Measurements from ENCODE around the gene TNFRSF14.

Gene TNFRSF14

DNA sequence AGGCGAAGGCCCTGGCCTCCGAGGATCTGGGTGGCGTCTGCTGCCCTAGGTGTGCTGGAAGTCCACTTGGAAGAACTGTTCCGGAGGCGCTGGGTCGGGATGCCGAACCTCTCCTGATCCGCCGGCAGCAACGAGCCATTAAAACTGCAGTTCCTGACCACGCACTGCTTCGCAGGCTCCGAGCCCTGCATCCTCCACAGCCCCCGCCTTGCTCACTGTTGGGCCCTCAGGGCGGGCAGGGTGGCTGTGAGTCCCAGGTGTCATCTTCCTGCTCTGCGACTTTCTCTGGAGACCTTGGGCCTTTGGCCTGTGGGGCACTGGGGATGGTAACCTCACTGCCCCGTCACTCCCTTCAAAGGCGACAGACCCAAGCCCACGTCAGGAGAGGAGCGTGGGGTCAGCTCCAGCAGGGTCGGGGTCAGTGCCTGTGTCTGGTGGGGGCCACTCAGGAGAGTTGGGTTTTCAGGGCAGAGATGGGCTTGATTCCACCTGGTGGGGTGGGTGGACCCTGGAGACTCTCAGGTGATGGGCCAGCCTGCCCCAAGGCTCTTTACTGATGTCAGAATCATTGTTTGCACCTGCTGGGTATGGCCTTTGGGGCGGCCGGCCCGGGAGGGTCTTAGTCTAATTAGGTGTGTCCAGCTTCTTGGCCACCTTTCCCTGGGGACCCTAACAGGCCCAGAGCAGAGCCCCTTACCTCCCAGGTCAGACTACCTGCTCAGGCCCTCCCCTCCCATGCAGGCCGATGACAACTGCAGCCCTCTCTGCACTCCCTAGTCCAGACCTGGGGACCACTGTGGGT, 33.5 kb downstream of the TNFRSF14 start:
- DNase-seq = no peak

DNA sequence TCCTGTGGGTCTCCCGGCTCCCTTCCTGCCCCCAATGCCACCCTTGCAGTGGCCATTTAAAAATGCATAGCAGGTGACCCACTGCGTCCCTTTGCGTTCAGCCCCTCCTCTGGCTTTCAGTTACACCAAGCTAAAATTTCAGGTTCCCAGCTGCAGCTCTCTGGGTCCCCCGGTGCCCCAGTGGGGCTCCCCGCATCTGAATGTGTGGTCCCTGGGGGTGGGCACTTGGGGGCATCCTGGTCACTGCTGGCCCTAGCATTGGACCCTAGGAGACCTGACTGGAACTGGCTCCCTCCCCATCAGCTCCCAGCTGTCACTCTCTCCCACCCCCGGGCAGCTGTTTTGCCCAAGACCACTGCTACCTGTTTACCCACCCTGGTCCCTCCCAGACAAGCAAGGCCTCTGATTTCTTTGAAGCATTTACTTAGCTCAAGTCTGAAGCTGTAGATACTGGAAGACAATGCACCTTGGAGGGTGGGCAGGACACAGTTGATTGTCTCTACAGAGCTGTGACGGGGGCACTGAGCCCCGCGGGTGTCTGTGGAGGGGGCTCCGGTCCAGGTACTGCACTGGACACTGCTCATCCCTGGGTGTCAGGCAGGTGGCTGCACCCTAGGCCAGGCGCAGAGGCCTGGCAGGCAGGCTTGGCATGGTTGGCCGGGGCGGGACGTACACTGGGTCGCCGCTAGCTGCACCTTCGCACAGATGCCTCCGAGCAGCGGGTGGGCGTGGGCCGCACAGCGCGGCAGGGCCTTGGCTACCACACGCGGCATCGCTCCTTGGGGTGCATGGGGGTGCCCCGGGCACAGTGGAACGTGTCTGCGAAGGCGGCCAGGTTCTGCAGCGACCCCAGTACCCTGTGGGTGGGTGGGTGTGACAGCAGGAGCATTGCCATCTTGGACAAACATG, 34.3 kb downstream of the TNFRSF14 start:
- DNase-seq = no peak

DNA sequence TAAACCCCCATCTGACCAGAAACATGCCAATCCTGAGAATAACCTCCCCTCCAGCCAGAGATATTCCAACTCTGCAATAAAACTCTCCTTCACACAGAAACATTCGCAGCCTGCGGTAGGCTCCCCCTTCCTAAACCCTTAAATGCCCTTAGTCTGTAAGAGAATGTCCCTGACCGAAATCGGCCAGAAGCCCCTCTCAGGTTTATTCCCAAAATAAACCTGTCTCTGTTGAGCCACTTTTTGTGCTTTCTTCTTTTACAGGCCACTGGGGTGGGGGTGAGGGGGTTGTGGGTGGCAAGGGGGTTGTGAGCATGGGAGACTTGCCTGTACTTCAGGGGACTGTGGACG, 35.0 kb downstream of the TNFRSF14 start:
- no peak for DNase-seq

DNA sequence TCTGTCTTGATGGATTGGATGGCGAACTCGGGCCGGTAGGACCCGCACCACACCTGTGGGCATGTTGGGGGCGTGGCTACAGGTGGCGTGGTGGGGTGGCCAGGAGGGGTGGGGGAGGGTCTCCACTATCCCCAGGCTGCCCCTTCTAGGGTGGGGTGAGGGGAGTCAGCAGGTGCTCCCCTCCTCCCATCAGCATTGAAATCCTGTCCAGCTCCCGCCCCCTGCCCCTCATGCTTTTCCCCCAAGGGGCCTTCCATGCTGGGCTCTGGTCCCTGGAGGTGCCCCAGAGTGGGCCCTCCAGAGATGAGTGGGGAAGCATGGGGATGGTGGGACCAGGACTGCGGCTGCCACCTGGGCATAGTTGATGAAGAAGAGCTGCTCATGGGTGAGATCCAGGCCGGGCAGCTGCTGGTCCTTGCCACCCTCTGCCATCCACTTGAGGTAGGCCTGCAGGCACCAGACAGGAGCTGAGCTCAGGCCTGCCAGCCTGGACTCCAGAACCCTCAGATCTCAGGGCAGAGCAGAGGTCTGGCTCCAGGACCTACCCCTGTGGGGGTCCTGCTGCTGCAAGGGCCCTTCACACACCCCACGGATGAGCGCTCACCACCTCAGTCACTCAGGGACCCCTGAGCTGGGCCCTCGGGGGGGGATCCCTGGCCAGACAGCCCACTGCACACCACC, 35.5 kb downstream of the TNFRSF14 start:
- DNase-seq = no peak

DNA sequence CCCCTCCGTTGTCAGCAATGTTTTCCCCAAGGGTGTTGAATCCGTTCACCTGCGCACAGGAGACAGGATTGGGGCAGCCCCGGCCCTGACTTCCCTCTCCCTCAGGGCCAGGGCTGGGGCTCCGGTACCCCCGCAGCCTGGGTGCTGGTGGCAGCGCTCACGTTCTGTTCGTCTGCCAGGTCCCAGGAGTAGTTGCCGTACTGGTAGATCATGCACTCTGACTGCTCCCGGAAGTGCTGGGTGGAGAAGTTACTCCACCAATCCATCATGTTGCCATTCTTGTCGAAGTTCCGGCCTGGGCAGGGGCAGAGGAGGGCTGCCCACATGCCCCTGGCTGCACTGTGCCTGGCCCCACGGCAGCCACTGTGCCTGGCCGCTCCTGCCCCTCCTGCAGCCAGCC, 36.5 kb downstream of the TNFRSF14 start:
- DNase-seq = no peak

DNA sequence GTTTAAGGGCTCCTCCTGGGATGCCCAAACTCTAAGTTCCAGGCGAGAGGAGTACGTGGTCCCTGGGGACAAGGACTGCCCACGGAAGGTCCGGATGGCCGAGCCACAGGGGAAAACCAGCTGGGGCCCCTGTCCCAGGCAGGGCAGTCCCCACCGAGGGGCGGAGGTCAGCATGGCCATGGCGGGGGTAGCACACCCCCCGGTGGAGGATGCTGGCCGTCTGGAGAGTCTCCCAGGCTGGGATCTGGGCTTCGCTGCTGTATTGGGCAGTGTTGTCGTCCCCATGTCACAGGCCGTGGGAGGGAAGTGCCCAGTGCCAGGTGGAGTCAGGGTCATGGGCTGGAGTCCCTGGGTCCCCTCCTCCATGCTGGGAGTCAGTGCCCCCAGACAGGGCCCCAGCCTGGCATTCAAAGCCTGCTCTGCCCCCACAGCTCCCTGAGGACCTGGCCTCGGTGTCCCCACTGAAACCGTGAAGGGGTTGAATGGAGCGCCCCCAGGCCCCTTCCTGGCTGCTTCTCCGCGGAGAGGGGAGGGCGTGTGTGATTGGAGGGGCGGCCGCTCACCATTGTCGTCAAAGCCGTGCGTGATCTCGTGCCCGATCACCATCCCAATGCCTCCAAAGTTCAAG, 37.2 kb downstream of the TNFRSF14 start:
- DNase-seq = no peak

DNA sequence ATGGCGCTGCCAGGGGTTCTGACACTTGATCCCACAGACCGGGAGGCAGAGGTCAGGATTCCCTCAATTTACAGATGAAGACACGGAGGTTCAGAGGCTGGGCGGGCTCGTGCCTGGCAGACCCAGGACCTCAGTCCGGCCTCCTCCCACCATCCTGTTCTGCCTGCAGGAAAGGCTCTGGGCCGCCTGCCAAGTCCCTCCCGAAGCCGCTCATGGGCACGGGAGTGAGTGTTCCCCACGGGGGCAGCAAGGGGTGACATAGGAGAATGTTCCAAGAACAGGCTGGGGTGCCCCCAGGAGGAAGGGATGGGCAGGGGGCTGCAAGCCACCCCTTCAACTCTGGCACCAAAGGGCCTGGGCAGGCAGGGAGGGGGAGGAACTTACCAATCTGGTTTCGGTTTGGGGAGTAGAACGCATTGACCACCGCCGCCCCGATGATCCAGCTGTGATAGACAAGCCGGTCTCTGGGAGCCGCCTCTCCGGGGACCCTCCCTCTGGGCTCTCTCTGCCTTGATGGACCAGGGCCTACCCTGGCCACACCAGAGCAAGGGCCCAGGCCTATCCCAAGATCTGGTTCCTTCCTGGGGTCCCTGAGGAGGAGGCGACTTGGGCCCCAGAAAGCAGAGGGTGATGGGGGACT, 38.0 kb downstream of the TNFRSF14 start:
- DNase-seq = no peak

DNA sequence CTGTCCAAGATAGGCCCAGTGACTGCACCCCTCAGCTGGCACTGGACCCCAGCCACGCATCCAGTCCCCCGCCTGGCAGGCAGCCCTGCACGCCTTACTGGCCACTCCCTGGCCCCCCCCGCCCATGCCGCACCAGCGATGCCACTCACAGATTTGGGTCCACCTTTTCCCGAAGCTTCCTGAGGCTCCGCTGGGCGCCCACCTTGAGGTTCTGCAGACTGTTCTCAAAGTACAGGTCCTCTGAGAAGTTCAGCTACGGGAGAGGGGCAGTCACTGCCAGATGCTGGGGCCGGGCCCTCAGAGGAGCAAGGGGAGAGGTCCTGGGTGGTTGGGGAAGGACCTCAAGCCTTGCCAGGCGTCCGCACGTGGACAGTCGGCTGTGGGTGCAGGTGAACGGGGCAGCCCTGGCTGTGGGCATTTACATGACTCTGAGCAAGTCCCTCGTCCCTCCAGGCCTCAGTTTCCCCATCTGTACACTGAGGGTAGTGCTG, 38.5 kb downstream of the TNFRSF14 start:
- DNase-seq = no peak

DNA sequence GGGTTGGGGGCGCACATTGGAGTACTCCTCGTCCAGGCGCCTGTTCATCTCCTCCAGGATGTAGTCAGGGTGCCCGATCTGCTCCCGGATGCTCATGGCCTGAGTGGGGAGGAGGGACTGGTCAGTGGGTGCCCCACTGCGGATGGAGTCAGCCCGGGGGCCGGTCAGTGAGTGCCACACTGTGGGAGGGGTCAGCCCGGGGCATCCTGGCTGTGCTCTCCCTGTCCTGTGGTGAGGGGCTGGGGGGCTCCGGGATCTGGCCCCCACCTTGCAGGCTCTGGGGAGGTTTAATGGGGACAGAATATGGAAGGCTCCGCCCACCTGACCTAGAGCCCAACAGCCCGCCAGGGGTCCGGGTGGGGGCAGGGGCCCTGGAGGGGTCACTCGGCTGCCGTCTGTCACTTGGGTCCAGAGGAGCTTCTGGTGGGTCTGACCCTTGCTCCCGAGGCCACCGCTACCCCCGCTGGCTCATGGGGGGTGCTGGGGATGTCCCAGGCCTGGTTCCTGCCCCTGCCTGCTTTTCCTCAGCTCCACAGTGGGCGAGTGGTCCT, 39.2 kb downstream of the TNFRSF14 start:
- no peak for DNase-seq

DNA sequence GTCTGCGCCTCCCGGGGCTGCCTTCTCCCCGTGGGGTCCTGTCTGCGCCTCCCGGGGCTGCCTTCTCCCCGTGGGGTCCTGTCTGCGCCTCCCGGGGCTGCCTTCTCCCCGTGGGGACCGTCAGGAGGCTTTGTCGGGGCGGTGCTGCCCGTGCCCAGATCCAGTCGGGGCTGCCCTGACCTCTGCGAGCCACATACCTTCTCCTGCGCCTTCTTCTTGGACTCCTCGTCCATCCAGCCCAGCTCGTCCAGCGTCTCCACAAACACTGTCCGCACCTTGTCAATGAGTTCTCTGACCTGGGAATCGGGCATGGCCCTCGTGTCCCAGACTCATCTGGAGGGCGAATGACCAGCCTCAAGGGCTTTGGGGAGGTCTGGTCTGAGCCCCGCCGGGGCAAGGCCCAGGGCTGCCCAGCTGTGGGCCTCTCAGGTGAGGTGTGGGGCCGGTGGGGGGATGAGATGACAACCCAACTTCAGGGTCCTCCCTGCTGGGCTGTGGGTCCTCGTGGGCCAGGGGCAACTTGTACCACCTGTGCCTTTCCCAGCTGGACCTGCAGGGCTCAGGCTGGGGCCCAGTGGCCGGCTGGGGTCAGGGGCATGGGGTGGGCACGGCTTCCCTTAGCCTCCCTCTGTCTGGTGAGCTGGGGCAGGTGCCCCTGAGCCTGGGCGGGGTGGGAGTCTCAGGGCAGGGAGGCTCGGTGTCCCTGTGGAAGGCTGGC, 39.8 kb downstream of the TNFRSF14 start:
- no peak for DNase-seq

DNA sequence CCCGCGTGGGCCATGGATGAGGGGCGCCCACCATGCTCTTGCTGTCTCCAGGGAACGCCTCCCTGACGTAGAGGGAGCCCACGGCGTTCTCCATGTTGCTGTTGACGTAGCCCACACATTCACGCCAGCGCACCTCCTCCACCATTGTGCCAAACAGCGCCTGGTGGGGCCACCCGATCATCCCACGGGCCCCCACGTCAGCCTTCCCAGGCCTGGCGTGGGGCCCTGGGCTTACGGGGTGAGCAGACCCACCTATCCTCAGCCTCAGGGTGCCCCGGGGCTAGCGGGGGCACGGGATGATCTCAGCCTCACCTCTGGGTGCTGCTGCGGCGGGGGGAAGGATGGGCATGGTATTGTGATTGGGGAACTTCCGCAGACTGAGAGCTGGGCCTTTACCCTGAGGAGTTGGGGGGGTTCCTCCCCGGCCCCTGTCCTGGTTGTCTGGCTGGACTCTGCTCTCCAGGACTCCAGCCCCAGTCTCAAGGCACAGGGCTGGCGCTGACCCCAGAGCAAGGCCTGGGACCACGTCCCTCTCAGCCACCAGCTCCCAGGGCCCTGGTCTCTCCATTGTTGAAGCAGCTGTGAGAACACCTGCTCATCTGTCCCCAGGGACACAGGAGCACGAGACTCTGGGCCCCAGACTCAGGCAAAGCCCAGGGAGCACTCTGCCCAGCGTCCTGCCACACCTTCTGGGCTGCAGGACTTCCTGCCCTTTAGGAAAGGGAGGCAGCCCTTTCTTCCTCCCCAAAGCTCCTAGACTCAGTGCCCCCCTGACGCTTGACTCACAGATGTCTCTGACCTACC, 40.6 kb downstream of the TNFRSF14 start:
- no peak for DNase-seq

DNA sequence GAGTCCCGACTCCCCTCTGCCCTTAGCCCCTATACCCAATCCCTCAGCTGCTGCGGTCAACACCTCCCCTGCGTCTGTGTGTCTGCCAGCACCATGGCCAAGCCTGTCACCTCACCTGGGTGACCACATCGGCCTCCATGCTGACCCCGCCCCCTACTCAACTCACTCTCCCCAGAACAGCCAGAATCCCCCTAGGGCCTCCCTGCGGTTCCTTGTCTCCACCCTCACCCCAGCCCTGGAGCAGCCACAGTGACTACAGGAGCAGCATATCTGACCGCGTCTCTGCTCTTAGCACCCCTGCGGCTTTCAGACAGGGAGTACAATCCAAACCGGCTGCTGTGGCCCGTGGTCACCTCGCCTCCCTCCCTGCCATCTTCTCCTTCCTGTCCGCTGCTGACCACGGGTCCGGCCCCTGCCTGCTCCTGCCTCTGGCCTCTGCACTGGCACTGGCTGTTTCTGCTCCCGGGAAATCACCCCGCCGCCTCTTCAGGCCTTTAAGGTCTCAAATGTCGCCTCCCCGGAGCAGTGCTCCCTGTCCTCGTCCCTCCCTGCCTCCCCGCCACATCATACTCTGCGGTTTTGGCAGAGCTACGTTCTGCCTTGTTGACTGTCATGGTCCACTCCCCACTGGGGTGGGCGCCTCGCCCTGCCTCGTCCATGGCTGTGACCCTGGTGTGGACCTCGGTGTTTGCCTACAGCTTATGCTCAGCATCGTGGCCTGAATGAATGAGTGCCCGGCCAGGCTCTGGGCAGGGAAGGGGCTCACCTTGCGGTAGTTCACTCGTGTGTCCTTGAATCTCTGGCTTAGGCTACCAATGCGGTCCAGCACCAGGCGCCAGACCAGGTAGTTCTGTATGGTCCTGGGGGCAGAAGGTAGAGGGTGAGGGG, 41.5 kb downstream of the TNFRSF14 start:
- DNase-seq = no peak

DNA sequence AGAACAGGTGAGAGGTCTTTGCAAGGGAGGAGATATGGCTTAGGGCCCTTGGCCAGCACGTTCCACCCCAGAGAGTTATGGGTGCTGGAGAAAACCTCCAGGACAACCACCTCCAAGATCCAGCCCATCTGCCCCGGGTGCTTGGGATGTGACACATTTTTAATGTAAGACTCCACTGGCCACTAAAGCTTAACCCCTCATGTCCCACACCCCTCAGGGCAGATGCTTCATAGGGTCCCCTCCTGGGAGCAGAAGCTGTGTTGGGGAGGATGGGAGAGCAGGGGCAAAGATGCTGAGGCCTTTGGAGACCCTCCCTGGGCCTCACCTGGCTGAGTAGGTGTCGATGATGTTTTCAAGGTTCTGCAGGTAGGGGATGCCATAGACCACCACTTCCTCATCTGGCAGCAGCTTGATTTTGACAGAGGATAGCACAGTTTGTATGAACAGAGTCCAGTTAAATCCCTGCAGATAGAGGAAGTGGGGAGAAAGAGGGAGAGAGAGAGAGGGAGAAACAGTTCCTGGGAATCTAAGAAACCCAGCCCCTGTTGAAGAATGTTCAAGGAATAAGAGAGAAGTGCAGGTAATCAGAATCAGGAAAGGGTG, 42.3 kb downstream of the TNFRSF14 start:
- no peak for DNase-seq

DNA sequence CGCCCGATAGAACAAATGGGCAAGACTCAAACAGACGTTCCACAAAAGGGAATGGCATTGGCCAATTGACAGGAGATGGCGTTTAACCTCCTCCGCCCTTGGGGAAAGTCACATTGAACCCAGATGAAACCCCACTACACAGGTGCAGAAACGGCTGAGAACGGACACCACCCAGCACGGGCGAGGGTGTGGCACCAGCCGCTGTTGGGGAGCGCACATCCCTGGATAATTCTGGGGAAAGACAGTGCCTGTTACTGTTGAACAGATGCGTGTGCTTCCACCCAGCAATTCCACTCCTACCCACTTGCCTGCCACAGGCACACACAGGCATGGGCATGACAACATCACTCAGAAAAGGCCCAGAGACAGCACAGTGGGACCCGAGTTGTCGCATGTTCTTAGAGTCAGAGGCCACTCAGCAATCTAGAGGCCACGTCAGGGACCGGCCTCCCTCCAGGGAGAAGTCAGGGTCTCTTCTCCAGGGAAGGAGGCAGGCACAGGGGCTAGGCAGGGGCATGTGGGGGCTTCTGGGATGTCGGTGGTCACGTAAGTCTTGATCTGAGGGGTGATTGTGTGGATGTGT, 45.6 kb downstream of the TNFRSF14 start:
- peak in 1 of 2 experiments; percentile 8 for DNase-seq

DNA sequence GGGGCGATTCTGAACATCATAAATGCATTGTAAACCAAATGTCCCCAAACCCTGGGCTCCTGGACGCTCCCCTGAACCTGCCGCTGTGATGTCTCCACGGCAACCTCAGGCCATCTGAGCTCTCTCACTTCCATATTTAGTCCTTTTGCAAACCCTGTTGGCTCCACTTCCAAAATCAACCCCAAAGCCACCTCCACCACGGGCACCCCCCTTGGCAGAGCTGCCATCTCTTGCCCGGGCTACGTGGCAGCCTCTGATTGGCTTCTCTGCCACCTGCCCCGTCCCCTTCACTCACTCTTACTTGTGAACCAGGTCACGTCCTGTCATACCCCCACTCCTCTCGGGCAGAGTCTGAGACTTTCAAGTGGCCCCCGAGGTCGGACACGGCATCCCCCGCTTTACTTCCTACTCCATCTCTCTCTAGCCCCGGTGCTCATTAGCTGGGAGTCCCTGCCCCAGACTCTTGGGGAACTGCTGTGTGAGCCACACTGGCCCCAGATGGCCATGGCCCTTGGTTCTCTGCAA, 46.2 kb downstream of the TNFRSF14 start:
- DNase-seq = peak; percentile 11 to 13

DNA sequence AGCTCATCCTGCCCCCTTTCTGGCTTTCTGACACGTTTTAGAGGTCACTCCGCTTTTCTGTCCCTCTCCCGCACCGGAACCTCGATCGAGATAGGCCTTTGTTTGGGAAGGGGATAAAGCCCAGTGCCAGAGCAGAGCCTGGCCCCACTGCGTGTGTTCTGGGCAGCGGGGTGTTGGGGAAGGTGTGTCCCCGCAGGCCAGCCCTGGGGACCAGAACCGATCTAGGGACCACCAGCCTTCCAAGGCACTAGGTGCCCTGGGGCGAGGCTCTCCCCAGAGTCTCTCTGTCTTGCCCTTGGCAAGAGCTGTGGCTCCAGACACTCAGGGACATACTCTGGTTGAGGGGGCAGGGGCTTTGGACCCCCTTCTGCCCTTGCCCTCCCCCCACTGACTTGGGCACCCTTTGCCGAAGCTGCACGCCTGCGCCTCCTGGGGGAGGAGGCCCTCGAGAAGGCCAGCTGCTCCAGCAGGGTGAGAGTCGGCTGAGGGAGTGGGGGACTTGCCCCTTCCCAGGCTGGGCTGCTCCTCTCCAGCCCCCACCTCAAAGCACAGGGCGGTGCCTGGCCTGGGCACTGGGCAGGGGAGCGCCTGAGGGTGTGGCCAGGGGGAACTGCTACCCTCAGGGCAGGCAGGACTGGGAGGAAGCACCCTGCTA, 46.8 kb downstream of the TNFRSF14 start:
- DNase-seq = peak in 1 of 2 experiments; percentile 8

DNA sequence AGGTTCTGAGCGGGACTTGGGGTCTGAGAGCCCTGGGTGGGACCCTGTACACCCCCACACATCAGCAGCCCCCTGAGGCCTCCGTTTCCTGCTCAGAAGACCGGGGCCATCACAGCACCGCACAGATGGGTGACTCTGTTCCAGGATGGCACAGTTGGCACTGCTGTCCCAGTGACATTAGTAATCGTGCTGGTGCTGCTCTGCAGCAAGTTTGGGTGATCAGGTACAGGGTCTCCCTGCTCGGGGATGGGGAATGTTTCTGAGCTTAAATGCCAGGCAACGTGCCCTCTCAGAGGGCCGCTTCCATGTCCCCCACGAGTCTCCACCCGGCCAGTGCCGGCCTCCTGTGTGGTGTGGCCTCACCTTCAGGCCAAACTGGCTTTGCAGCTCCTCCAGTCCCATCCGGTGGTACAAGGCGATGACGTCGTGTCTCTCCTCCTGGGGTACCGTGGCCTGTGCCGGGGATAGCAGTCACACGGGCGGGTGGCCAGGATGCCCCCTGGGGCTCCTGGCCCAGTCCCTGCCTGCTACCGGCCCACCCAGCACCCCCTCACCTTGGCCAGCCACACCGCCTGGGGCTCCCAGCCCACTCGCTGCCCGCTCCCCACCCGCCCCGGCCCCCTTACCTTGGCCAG, 47.5 kb downstream of the TNFRSF14 start:
- DNase-seq = peak in 1 of 2 experiments; percentile 12
